ENCODE measurements around the gene RBP3.

RBP3 gene

GRCh38 chr10:47337310-47337709 lies 10.9 kb upstream of the RBP3 start:
- no peak for DNase-seq

- DNase-seq: no peak
These were observed 8.9 kb upstream of the RBP3 start for GRCh38 chr10:47339186-47339735.

- DNase-seq: no peak
These were observed 8.2 kb upstream of the RBP3 start for GRCh38 chr10:47339759-47340607.

GRCh38 chr10:47340608-47341170 lies 7.5 kb upstream of the RBP3 start:
- peak; percentile 48 for DNase-seq

- no peak for DNase-seq
These were observed 2.9 kb upstream of the RBP3 start for GRCh38 chr10:47344996-47345870.

GRCh38 chr10:47346581-47347302 lies 1.4 kb upstream of the RBP3 start:
- no peak for DNase-seq

GRCh38 chr10:47347303-47347675 lies 874 bp upstream of the RBP3 start:
- no peak for DNase-seq

- no peak for DNase-seq
These were observed 703 bp downstream of the RBP3 start for GRCh38 chr10:47348661-47349470.

- DNase-seq: no peak
These were observed 1.4 kb downstream of the RBP3 start for GRCh38 chr10:47349516-47349915.

- DNase-seq: no peak
These were observed 1.8 kb downstream of the RBP3 start for GRCh38 chr10:47349941-47350371.

- no peak for DNase-seq
These were observed 2.8 kb downstream of the RBP3 start for GRCh38 chr10:47350671-47351640.

GRCh38 chr10:47351899-47352815 lies 4.0 kb downstream of the RBP3 start:
- no peak for DNase-seq

GRCh38 chr10:47353351-47353750 lies 5.2 kb downstream of the RBP3 start:
- DNase-seq: no peak

- no peak for DNase-seq
These were observed 6.0 kb downstream of the RBP3 start for GRCh38 chr10:47354165-47354564.

GRCh38 chr10:47354900-47355299 lies 6.7 kb downstream of the RBP3 start:
- no peak for DNase-seq

- DNase-seq: no peak
These were observed 8.5 kb downstream of the RBP3 start for GRCh38 chr10:47356708-47357107.

- DNase-seq: no peak
These were observed 9.0 kb downstream of the RBP3 start for GRCh38 chr10:47357131-47357582.

- DNase-seq: no peak
These were observed 9.7 kb downstream of the RBP3 start for GRCh38 chr10:47357911-47358310.

GRCh38 chr10:47358457-47358856 lies 10.3 kb downstream of the RBP3 start:
- no peak for DNase-seq

Data from fibroblast of skin of abdomen (primary cell).